H1 (cell line): ENCODE measurements around the gene FECH. TPM values are rescaled to one million over a fixed set of nuclear protein-coding genes. Genes with fewer than 3 reads are reported as not detected.

Experiments used
- ASH2L ChIP-seq: fragments of 200-600, 300-600 bp; sonication (generic); IDR thresholded peaks from one replicate; pipeline ENCODE4 v1.7.1; 2017; ENCODE audit warnings: low read length
- BRCA1 ChIP-seq: IDR thresholded peaks from 2 replicates; pipeline ENCODE4 v1.6.1; 2012; ENCODE audit warnings: low read depth, low read length, improper control_type of control experiment
- CBX5 ChIP-seq: fragments of 300-800, 300-1000 bp; sonication (generic); IDR thresholded peaks from 2 replicates; pipeline ENCODE4 v1.7.1; 2016; ENCODE audit warnings: antibody characterized with exemption, low read length, low read depth
- CEBPB ChIP-seq: IDR thresholded peaks from 2 replicates; pipeline ENCODE4 v1.6.1; 2012; ENCODE audit warnings: low read depth, low read length
- CHD2 ChIP-seq: IDR thresholded peaks from 2 replicates; pipeline ENCODE4 v1.6.1; 2012; ENCODE audit warnings: low read length, improper control_type of control experiment
- CREB1 ChIP-seq: IDR thresholded peaks from 2 replicates; pipeline ENCODE4 v1.6.1; 2012; ENCODE audit warnings: inconsistent platforms
- EP300 ChIP-seq, 2 experiments: IDR thresholded peaks; 1 replicate in 1 of 2; 2 replicates in 1 of 2; pipeline ENCODE4 v1.6.1; 2011 to 2012; ENCODE audit warnings: low read depth in 2 of 2, low read length in 2 of 2, mild to moderate bottlenecking in 2 of 2, borderline replicate concordance in 1 of 2, inconsistent platforms in 1 of 2, moderate library complexity in 1 of 2
- HDAC2 ChIP-seq, 2 experiments: fragments of 300-600 bp in 1 of 2; sonication (generic) in 1 of 2; IDR thresholded peaks; 2 replicates each; pipeline ENCODE4 v1.6.1; 2011 to 2012; ENCODE audit warnings: low read depth in 2 of 2, low read length in 2 of 2, mild to moderate bottlenecking in 2 of 2, moderate library complexity in 2 of 2, borderline replicate concordance in 1 of 2, inconsistent platforms in 1 of 2
- JUND ChIP-seq: IDR thresholded peaks from 2 replicates; pipeline ENCODE4 v1.6.1; 2011; ENCODE audit warnings: mild to moderate bottlenecking, improper control_type of control experiment, low read length
- KDM1A ChIP-seq: fragments of 200-600, 300-600 bp; sonication (generic); IDR thresholded peaks from 2 replicates; pipeline ENCODE4 v1.7.1; 2016; ENCODE audit warnings: mild to moderate bottlenecking, low read length, borderline replicate concordance
- MAFK ChIP-seq: IDR thresholded peaks from 2 replicates; pipeline ENCODE4 v1.6.1; 2012; ENCODE audit warnings: low read depth, mild to moderate bottlenecking, improper control_type of control experiment, low read length
- NRF1 ChIP-seq: IDR thresholded peaks from 2 replicates; pipeline ENCODE4 v1.6.1; 2011; ENCODE audit warnings: mild to moderate bottlenecking, low read depth, low read length, improper control_type of control experiment
- POU5F1 ChIP-seq: IDR thresholded peaks from 2 replicates; pipeline ENCODE4 v1.6.1; 2011; ENCODE audit warnings: low read depth, mild to moderate bottlenecking, low read length, moderate library complexity
- RAD21 ChIP-seq, 2 experiments: IDR thresholded peaks in 1 of 2; conservative IDR thresholded peaks in 1 of 2; 2 replicates each; pipeline ENCODE4 v1.6.1; 2011; ENCODE audit warnings: low read depth in 2 of 2, low read length in 2 of 2, improper control_type of control experiment in 1 of 2, inconsistent platforms in 1 of 2, mild to moderate bottlenecking in 1 of 2, moderate library complexity in 1 of 2
- RFX5 ChIP-seq: IDR thresholded peaks from 2 replicates; pipeline ENCODE4 v1.6.1; 2011; ENCODE audit warnings: low read depth, low read length, improper control_type of control experiment, borderline replicate concordance
- RNF2 ChIP-seq: fragments of 200-900, 300-1000 bp; sonication (generic); IDR thresholded peaks from 2 replicates; pipeline ENCODE4 v1.7.1; 2016; ENCODE audit warnings: borderline replicate concordance, low read depth, mild to moderate bottlenecking, antibody characterized with exemption, low read length; ENCODE audit not compliant: poor library complexity, severe bottlenecking; ENCODE audit errors: missing control alignments
- RXRA ChIP-seq: IDR thresholded peaks from 2 replicates; pipeline ENCODE4 v1.6.1; 2011; ENCODE audit warnings: low read depth, mild to moderate bottlenecking, low read length, moderate library complexity; ENCODE audit not compliant: insufficient read depth
- SIRT6 ChIP-seq: IDR thresholded peaks from one replicate; pipeline ENCODE4 v1.7.1; 2012; ENCODE audit warnings: low read length, inconsistent platforms
- SIX5 ChIP-seq: IDR thresholded peaks from 2 replicates; pipeline ENCODE4 v1.6.1; 2011; ENCODE audit warnings: mild to moderate bottlenecking, low read depth, low read length
- SRF ChIP-seq: IDR thresholded peaks from 2 replicates; pipeline ENCODE4 v1.6.1; 2011; ENCODE audit warnings: mild to moderate bottlenecking, low read depth, low read length, moderate library complexity
- SUZ12 ChIP-seq: fragments of 200-600 bp; sonication (generic); IDR thresholded peaks from 2 replicates; pipeline ENCODE4 v1.6.1; 2012; ENCODE audit warnings: mild to moderate bottlenecking, inconsistent platforms, low read length, moderate library complexity, mixed read lengths
- TCF12 ChIP-seq: IDR thresholded peaks from 2 replicates; pipeline ENCODE4 v1.6.1; 2011; ENCODE audit warnings: low read depth, mild to moderate bottlenecking, low read length
- ZNF274 ChIP-seq: IDR thresholded peaks from 2 replicates; pipeline ENCODE4 v1.7.0; 2012; ENCODE audit warnings: low read length, borderline replicate concordance; ENCODE audit errors: extremely low read depth
- polyA plus RNA-seq, 7 experiments: library from polyadenylated mRNA; depleted of rRNA in 3 of 7; stranded (reverse) in 5 of 7; unstranded in 2 of 7; fragments of >200 nt in 5 of 7; fragments of 200-250 nt in 2 of 7; gene quantifications; 1 replicate in 5 of 7; 2 replicates in 1 of 7; 4 replicates in 1 of 7; pipeline versions ENCODE4 v1.2.1 to v1.2.3, GENCODE V29; 2011 to 2013; ENCODE audit warnings: missing spikeins in 2 of 7, mixed read lengths in 2 of 7
- total RNA-seq: library from RNA; stranded (reverse); fragmentation: NEBNext Ultra II Directional; extraction: Animal tissue kit (Norgen Biotek cat#: 25700); gene quantifications from 2 replicates; pipeline ENCODE4 v1.2.1, GENCODE V29; 2021

The FECH gene
- total and polyA plus RNA-seq, 2 of the 8 experiments (the other 6 are each of a cell fraction or from before 2014, with no cell fraction given), result 13.1 to 26.6 TPM

DNA sequence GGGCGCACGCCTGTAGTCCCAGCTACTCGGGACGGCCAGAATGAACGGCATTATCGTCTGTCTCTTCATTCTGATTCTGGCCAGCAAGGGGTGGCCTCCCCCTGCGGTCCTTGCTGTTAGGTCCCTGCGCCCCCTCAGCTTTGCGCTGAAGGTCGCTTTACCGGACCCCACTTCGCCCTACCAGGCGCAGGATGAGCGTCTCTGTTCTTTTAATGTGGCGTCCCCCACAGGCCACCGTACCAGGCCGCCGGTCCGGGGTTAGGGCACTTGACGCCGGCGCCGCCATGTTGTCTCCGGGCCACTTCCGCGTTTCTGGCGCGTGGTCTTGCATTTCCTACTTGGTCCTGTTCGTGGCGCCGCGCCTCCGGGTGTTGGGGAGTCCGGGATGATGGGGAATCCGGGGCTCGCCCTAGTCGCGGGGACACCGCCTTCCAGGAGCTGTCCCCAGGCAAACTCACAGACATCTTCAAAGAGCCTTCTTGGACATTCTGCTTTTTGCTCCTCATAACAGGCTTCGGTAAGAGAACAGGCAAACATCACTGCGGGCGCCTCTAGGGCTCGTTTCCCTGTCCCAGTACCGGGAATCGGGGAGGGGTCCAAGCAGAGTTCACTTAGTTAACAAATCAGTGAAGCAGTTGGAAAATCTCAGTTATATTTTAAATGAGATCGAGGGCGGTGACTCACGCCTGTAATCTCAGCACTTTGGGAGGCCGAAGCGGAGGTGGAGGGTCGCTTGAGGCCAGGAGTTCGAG lies 43.7 kb upstream of the FECH start (continued):
- no peak for TF ChIP-seq SIRT6
- no peak for TF ChIP-seq RFX5
- TF ChIP-seq JUND, result peak; percentile 60; the same call in 1 of the 2 replicates
- peak; percentile 53 for TF ChIP-seq SIX5
- no peak for TF ChIP-seq SRF
- TF ChIP-seq MAFK, result no peak
- no peak for TF ChIP-seq NRF1
- TF ChIP-seq RXRA, result no peak
- 0 out of 2 replicates have a peak, but pooled peaks have one; percentile 61 for TF ChIP-seq TCF12
- TF ChIP-seq ASH2L, result peak; percentile 54
- no peak for TF ChIP-seq SUZ12
- no peak for TF ChIP-seq CBX5
- TF ChIP-seq ZNF274, result no peak
- TF ChIP-seq CHD2, result peak; percentile 51; the same call in 1 of the 2 replicates
- TF ChIP-seq BRCA1, result no peak
- TF ChIP-seq RNF2, result no peak
- no peak for TF ChIP-seq HDAC2 (IDR thresholded peaks at IDR 0.05; ENCODE audit: borderline replicate concordance in 1 of 2, low read depth in 2 of 2, low read length in 2 of 2)
- TF ChIP-seq POU5F1, result no peak; the same call in 1 of the 2 replicates
- TF ChIP-seq CREB1, result peak; percentile 61; the same call in 1 of the 2 replicates
- peak; percentile 81 to 87 for TF ChIP-seq RAD21 (IDR thresholded peaks at IDR 0.05 in 1 of 2, conservative IDR thresholded peaks at IDR 0.05 in 1 of 2; ENCODE audit: low read depth in 2 of 2, low read length in 2 of 2)
- TF ChIP-seq CEBPB, result peak; percentile 7; the same call in 1 of the 2 replicates
- 0 out of 3 replicates have a peak, but pooled peaks of 1 of the 2 experiments have one; percentile 46 for TF ChIP-seq EP300 (IDR thresholded peaks at IDR 0.05; ENCODE audit: borderline replicate concordance in 1 of 2, low read depth in 2 of 2, low read length in 2 of 2)
- TF ChIP-seq KDM1A, result no peak
